ENCODE data around the gene BEX2.
"Not testable (repeated sequence)": the region's sequence is repeated elsewhere in the genome, so short reads cannot be mapped to it uniquely, and the experiment has no call there.

BEX2 gene

GRCh38 chrX:103310555-103311398 is at the start of gene BEX2:
Gene BEX2, minus strand, starts transcription at chrX:103310990. Its CDS starts 1,014 bp downstream, at chrX:103309976.
- DNase-seq = peak; percentile 33

DNA sequence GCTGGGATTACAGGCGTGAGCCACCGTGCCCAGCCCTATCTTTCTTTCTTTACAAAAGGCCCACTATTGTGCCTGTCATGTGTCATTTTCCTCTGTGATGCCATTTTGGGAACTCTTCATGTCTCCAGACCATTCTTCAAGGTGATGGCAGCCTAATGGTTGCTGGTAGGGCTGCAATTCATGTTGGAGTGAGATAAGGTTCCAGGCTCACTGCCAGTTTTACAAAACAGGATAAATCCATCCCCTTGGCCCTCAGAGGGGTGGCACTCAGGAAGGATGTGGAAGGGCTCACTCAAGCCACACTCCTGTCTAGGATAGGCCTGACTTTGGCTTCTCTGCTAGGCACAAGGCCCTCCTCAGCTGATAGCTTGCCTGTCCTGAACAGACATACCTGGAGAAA is 49.3 kb upstream of the BEX2 start:
- DNase-seq = no peak

DNA sequence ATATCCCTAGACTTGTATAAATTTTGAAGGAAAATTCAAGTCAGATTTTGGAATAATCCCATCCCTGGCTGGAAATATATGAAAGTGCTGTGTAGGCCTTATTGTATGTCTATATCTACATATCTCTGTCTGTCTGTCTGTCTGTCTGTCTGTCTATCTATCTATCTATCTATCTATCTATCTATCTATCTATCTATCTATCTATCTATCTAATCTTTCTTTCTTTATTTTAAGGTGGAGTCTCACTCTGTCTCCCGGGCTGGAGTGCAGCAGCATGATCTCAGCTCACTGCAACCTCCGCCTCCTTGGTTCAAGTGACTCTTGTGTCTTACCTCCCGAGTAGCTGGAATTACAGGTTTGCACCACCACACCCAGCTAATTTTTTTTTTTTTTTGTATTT is 48.8 kb upstream of the BEX2 start:
- DNase-seq = not testable (repeated sequence)

GRCh38 chrX:103357871-103358270 is 47.1 kb upstream of the BEX2 start:
- DNase-seq = no peak

- DNase-seq = no peak
Observed at GRCh38 chrX:103356858-103357257, 46.1 kb upstream of the BEX2 start.

DNA sequence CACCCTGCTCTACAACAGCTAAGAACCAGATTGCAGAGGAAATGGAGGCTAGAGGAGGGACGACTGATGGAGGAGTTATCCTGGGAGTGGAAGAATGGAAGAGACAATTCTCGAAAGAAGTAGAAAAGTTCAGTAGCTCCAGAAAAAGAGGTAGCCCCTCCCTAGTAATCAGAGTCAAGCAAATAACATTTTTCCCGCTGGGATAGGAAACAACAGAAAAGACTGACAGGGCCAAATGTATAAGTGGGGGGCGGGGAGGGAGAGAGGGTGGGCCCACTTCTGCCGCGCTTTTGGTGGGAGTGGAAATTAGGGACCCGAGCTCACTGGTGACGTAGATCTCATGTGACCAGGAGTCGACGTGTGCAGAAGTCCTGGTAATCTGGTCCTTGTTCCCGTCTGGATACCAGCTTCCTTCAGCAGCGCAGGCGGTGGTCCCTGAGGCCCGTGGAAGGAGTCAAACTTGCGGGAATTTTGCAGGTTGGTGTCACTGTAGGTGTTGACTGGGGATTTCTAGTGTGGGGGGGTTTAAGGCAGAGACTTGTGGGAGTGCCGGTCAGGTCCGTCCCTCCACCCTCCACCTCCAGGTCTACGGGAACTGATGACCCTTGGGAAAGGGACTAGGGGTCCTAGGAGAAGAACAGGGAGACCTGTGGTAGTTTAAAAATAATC is 45.5 kb upstream of the BEX2 start, which contains the start of gene TCEAL9:
TSS of gene TCEAL9 (plus strand) at position 377 of the 669 bp plus-strand sequence. CDS start 1,179 bp downstream, outside the sequence.
- peak; percentile 62 for DNase-seq

DNA sequence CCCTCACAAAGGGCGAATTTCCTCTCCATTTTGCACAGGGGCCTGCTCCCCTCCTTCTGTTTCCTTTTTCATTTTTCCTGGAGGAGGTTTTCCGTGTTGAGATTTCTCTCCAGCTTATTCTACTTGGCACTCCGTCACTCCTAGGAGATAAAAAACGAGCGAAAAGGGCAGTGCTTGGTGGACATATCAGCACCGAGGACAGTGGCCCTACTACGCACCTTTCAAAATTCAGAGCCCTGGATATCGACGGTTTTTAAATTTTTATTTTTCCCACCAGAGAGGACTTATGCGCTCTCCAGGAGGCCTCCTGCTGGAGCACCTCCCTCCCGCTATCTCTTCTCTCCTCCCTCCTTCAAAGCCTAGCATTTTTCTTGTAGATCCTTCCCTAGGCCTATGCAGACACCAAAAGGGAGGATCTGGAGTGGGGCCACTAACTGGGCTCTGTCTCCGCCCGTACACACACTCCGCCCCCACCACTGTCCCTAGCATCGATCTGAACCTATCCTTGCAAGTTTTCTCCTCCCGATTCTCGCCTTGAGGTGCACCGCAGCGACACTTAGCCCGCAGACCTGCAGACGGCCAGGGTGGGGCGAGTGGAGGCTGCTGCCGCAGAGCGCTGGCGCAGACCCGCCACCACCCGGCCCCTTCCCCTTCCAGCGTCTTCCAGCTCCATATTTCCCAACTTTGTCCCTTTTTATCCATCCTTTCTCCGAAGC is 37.0 kb upstream of the BEX2 start:
- DNase-seq = no peak

- DNase-seq = no peak
Observed at GRCh38 chrX:103344606-103345005, 33.8 kb upstream of the BEX2 start.

- DNase-seq = no peak
Observed at GRCh38 chrX:103343105-103343504, 32.3 kb upstream of the BEX2 start.

GRCh38 chrX:103338663-103339062 is 27.9 kb upstream of the BEX2 start:
- no peak for DNase-seq

- no peak for DNase-seq
Observed at GRCh38 chrX:103330681-103331288, 20.0 kb upstream of the BEX2 start.

- peak; percentile 89 for DNase-seq
Observed at GRCh38 chrX:103329991-103330390, 19.2 kb upstream of the BEX2 start, which contains the start of gene TCEAL7. Gene TCEAL7, plus strand, starts transcription at chrX:103330239. Its CDS starts 1,165 bp downstream, at chrX:103331404.

DNA sequence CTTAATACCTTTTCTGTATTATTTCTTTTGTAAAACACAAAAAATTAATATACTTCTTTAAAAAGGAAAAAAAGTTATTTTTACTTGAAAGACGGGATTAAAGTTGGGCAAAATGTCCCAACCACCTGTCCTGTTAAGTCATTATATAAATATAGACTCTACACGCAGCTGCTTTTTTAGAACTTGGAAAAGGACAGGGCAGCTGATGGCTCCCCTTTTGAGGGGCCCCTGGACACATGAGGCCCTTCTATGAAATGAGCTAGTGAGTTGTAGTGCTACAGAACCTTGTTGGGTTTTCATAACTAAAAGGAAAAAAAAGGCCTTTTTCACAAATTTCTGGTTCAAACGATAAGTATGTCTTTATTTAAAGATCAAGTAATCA is 600 bp upstream of the BEX2 start:
- DNase-seq = no peak

GRCh38 chrX:103309860-103310554 is 783 bp downstream of the BEX2 start:
- DNase-seq = no peak

- not testable (repeated sequence) for DNase-seq
Observed at GRCh38 chrX:103305666-103306065, 5.1 kb downstream of the BEX2 start.

DNA sequence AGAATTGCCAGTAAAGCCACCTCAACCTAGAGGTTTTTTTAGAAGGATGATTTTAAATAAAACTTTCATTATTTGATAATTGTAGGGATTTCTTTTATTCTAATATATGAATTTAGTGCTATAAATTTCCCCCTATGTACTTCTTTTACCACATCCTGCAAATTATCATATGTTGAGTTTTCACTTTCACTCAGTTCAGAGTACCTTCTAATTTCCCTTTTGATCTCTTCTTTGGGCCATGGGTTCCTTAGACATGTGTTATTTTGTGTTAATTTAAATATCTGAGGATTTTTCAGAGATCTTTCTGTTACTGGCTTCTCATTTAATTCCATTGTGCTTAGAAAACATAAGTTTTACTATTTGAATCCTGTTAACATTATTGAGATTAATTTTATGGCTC is 6.1 kb downstream of the BEX2 start:
- DNase-seq = no peak

GRCh38 chrX:103293118-103293517 is 17.7 kb downstream of the BEX2 start:
- no peak for DNase-seq

GRCh38 chrX:103279624-103280023 is 31.2 kb downstream of the BEX2 start:
- no peak for DNase-seq

DNA sequence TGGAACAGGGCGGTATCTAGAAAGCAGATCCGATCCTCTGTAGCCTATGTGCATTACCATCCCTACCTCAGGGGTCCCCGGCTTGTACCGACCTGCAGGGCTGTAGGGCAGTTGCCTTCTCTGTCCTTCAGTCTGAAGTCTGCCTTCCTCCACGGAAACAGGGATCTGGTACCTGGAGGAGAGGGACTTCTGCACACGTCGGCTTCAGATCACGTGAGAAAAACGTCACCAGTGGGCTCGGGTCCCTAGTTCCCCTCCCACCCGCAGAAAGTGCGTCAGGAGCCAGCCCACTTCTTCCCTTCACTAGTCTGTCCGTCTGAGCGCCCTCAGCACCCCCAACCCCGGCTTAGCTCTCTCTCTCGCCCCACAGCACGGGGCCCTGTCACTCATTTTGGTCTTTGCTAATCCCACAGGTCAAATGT is 34.2 kb downstream of the BEX2 start, which contains the start of gene TCEAL5:
TSS of gene TCEAL5 (minus strand) at position 170 of the 422 bp plus-strand sequence. CDS start 2,187 bp downstream, outside the sequence.
- DNase-seq = peak; percentile 57

GRCh38 chrX:103275947-103276567 is 34.7 kb downstream of the BEX2 start:
- DNase-seq = no peak

DNA sequence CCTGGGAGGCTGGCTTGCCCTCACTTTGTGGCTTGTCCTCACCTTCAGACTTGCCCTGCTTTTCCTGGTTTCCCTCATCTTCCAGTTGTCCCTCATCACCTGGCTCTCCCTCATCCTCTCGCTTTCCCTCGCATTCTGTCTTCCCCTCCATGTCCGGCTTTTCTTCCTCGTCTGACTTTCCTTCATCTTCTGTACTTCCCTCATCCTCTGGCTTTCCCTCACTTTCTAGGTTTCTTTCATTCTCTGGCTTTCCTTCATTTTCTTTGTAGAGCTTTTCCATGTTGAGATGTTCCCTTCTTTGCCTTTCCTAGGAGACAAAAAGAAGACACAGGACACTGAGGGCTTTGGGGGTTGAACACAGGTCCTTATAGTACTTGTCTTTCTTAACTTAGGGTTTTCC is 36.5 kb downstream of the BEX2 start:
- DNase-seq = no peak

Data from NCI-H524 treated with DMSO at 0.1 percent for 48 hours (cell line).